ENCODE results near the gene STAM2. TPM values are rescaled to one million over a fixed set of nuclear protein-coding genes. Genes with fewer than 3 reads are reported as not detected.

STAM2 gene
- total RNA-seq, 1 donor from 2014 or later, result 4.0 TPM

- no peaks in the 10 kb centered on the region for H3K27me3 ChIP-seq
- H3K4me1 ChIP-seq, result no peaks in the 10 kb centered on the region
- H3K36me3 ChIP-seq, result peaks cover 0 to 14% of the 10 kb centered on the region in 2 donors
- H3K4me3 ChIP-seq, result no peak overlapping the region
- intact Hi-C loops (cut with DNase I), result no loop called here
- no peak for DNase-seq (ENCODE audit: low spot score in 2 of 2)
- TF ChIP-seq, protein P1, sequence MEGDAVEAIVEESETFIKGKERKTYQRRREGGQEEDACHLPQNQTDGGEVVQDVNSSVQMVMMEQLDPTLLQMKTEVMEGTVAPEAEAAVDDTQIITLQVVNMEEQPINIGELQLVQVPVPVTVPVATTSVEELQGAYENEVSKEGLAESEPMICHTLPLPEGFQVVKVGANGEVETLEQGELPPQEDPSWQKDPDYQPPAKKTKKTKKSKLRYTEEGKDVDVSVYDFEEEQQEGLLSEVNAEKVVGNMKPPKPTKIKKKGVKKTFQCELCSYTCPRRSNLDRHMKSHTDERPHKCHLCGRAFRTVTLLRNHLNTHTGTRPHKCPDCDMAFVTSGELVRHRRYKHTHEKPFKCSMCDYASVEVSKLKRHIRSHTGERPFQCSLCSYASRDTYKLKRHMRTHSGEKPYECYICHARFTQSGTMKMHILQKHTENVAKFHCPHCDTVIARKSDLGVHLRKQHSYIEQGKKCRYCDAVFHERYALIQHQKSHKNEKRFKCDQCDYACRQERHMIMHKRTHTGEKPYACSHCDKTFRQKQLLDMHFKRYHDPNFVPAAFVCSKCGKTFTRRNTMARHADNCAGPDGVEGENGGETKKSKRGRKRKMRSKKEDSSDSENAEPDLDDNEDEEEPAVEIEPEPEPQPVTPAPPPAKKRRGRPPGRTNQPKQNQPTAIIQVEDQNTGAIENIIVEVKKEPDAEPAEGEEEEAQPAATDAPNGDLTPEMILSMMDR (IDR thresholded peaks at IDR 0.05), result no peak
- H3K27ac ChIP-seq, result no peak overlapping the region
- no peaks in the 10 kb centered on the region for H3K9me3 ChIP-seq
These were observed 43.3 kb downstream of the STAM2 start for GRCh38 chr2:152132306-152132705.

GRCh38 chr2:152127628-152128027, 47.9 kb downstream of the STAM2 start:
- Histone ChIP-seq H3K9me3 (no peaks in the 10 kb centered on the region), H3K4me1 (no peaks in the 10 kb centered on the region), H3K4me3 (no peak overlapping the region), H3K36me3 (peaks cover 15 to 39% of the 10 kb centered on the region in 2 donors), H3K27ac (no peak overlapping the region), H3K27me3 (no peaks in the 10 kb centered on the region)
- TF ChIP-seq, protein P1 (IDR thresholded peaks at IDR 0.05), result no peak
- DNase-seq (ENCODE audit: low spot score in 2 of 2), result no peak
- intact Hi-C loops (cut with DNase I), result no loop called here

DNA sequence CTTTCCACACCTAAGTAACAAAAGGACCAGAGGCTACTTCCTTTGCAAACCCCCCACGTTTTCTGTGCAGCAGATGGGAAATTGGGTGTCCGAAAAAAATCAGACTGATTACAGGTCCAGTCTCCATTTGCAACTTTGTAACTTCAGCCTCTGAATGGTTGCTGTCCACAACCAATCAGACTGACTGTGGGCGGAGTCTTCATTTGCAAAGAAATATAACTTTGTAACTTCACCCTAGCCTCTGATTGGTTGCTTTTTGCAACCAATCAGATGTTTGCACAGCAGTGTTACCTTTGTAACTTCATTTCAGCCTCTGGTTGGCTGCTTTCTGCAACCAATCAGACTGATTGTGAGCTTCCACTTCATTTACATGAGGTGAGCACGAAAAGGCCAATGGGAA, 48.9 kb downstream of the STAM2 start:
- intact Hi-C loops (cut with DNase I), result no loop called here
- DNase-seq (ENCODE audit: low spot score in 2 of 2), result no peak

GRCh38 chr2:152122161-152122560, 53.4 kb downstream of the STAM2 start:
- intact Hi-C loops (cut with DNase I), result no loop called here
- Histone ChIP-seq H3K4me3 (no peak overlapping the region), H3K9me3 (no peaks in the 10 kb centered on the region), H3K4me1 (no peaks in the 10 kb centered on the region), H3K27me3 (no peaks in the 10 kb centered on the region), H3K36me3 (peaks cover 20 to 44% of the 10 kb centered on the region in 2 donors), H3K27ac (no peak overlapping the region)
- DNase-seq (ENCODE audit: low spot score in 2 of 2), result no peak
- TF ChIP-seq, protein P1 (IDR thresholded peaks at IDR 0.05), result no peak

More for the DNA sequence above, 48.9 kb downstream of the STAM2 start:
- H3K27ac ChIP-seq, result no peak overlapping the region
- no peaks in the 10 kb centered on the region for H3K27me3 ChIP-seq
- H3K36me3 ChIP-seq, result peaks cover 18 to 46% of the 10 kb centered on the region in 2 donors
- no peak overlapping the region for H3K4me3 ChIP-seq
- H3K9me3 ChIP-seq, result no peaks in the 10 kb centered on the region
- TF ChIP-seq, protein P1 (IDR thresholded peaks at IDR 0.05), result no peak
- no peaks in the 10 kb centered on the region for H3K4me1 ChIP-seq

- DNase-seq (ENCODE audit: low spot score in 2 of 2), result no peak
- H3K36me3 ChIP-seq, result peaks cover 18 to 38% of the 10 kb centered on the region in 2 donors
- intact Hi-C loops (cut with DNase I), result no loop called here
- H3K27ac ChIP-seq, result no peak overlapping the region
- TF ChIP-seq, protein P1 (IDR thresholded peaks at IDR 0.05), result no peak
- H3K9me3 ChIP-seq, result no peaks in the 10 kb centered on the region
- no peaks in the 10 kb centered on the region for H3K27me3 ChIP-seq
- no peaks in the 10 kb centered on the region for H3K4me1 ChIP-seq
- H3K4me3 ChIP-seq, result no peak overlapping the region
These were observed 55.1 kb downstream of the STAM2 start for GRCh38 chr2:152120430-152120829.

GRCh38 chr2:152115952-152116351, 59.6 kb downstream of the STAM2 start:
- TF ChIP-seq, protein P1 (IDR thresholded peaks at IDR 0.05), result no peak
- no peaks in the 10 kb centered on the region for H3K27me3 ChIP-seq
- H3K27ac ChIP-seq, result no peak overlapping the region
- H3K4me1 ChIP-seq, result no peaks in the 10 kb centered on the region
- no peaks in the 10 kb centered on the region for H3K9me3 ChIP-seq
- intact Hi-C loops (cut with DNase I), result no loop called here
- no peak for DNase-seq (ENCODE audit: low spot score in 2 of 2)
- H3K36me3 ChIP-seq, result peaks cover 0 to 8% of the 10 kb centered on the region in 2 donors
- no peak overlapping the region for H3K4me3 ChIP-seq
